Effector memory CD8-positive, alpha-beta T cell (primary cell): ENCODE data around the gene EDEM3.
"Not testable (repeated sequence)": the region's sequence is repeated elsewhere in the genome, so short reads cannot be mapped to it uniquely, and the experiment has no call there.

Experiments
- ATAC-seq: fragments of 150-1000 bp; cut with Tn5 transposase; replicated peaks from 2 replicates; pipeline ENCODE4 v1.10.0; 2021; ENCODE audit warnings: mild to moderate bottlenecking, moderate library complexity
- DNase-seq, 3 experiments: peaks; one replicate each; pipeline ENCODE4 v3.0.0; 2021
- H3K27ac Mint-ChIP-seq, 2 donors: one replicate each; pipeline ENCODE4 v1.8.0; 2022; ENCODE audit warnings: mild to moderate bottlenecking in 2 of 2, mixed read lengths in 2 of 2, moderate library complexity in 2 of 2
- H3K27me3 Mint-ChIP-seq, 2 donors: one replicate each; pipeline ENCODE4 v1.8.0; 2022; ENCODE audit warnings: mixed read lengths in 2 of 2
- H3K36me3 Mint-ChIP-seq: one replicate; pipeline ENCODE4 v1.8.0; 2022; ENCODE audit warnings: mild to moderate bottlenecking, moderate library complexity, mixed read lengths; ENCODE audit not compliant: insufficient read depth
- H3K4me1 Mint-ChIP-seq, 2 donors: one replicate each; pipeline ENCODE4 v1.8.0; 2022; ENCODE audit warnings: low read depth in 2 of 2, mixed read lengths in 2 of 2
- H3K4me3 Mint-ChIP-seq, 2 donors: one replicate each; pipeline ENCODE4 v1.8.0; 2022; ENCODE audit warnings: mild to moderate bottlenecking in 2 of 2, mixed read lengths in 2 of 2, moderate library complexity in 2 of 2
- H3K9me3 Mint-ChIP-seq, 2 donors: one replicate each; pipeline ENCODE4 v1.8.0; 2022; ENCODE audit warnings: mixed read lengths in 2 of 2

EDEM3 gene

GRCh38 chr1:184783723-184784122 is 29.1 kb upstream of the EDEM3 start:
- not testable (repeated sequence) for H3K4me1 Mint-ChIP-seq, ATAC-seq, H3K27me3 Mint-ChIP-seq, DNase-seq, H3K36me3 Mint-ChIP-seq, H3K4me3 Mint-ChIP-seq, H3K27ac Mint-ChIP-seq
- peaks cover 12 to 17% of the 10 kb centered on the region in 2 donors for H3K9me3 Mint-ChIP-seq

DNA sequence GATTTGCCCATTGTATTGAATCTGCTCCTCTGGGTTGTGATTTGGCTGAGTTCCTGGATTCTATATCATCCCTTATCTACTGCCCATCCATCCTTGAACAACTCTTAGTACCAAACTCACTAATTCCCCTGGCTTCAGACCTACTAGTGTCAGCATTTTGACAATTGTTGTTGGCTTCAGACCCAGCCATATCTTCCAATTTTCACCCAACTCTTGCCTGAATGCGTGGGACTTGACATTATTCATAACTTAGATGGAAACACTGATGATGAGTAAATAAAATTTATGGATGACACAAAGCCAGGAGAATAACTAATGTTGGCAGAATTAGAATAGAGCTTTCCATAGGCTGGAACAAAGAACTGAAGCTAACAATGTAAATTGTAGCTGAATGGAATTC is 27.3 kb upstream of the EDEM3 start:
- peaks cover 1 to 3% of the 10 kb centered on the region in 2 donors for H3K4me1 Mint-ChIP-seq
- no peak overlapping the region for H3K4me3 Mint-ChIP-seq
- ATAC-seq (no peak), DNase-seq (no peak)
- no peaks in the 10 kb centered on the region for H3K27me3 Mint-ChIP-seq
- peaks cover 12 to 17% of the 10 kb centered on the region in 2 donors for H3K9me3 Mint-ChIP-seq
- H3K36me3 Mint-ChIP-seq = peaks cover 6% of the 10 kb centered on the region
- no peak overlapping the region for H3K27ac Mint-ChIP-seq

DNA sequence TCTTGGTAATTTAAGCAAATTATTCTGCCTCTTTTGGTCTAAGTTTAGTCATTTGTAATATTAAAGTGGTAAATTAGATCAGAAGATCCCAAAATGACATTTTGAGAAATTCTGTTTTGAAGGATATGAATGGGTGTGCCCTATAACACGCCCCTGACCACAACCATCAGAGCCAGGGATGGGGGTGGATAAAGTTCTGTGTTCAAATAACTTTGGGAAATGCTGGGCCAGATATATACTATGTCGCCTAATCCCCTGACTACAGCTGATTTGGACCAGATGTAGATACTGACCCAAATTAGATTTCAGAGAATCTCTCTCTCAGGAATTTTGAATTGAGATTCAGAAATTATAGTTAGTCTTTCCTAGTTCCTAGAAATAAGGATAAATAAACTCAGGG is 21.2 kb upstream of the EDEM3 start:
- no peak overlapping the region for H3K27ac Mint-ChIP-seq
- H3K4me1 Mint-ChIP-seq = peaks cover 0 to 2% of the 10 kb centered on the region in 2 donors
- no peak overlapping the region for H3K4me3 Mint-ChIP-seq
- H3K36me3 Mint-ChIP-seq = peaks cover 3% of the 10 kb centered on the region
- H3K27me3 Mint-ChIP-seq = no peaks in the 10 kb centered on the region
- no peak for DNase-seq
- ATAC-seq = no peak
- H3K9me3 Mint-ChIP-seq = no peaks in the 10 kb centered on the region

DNA sequence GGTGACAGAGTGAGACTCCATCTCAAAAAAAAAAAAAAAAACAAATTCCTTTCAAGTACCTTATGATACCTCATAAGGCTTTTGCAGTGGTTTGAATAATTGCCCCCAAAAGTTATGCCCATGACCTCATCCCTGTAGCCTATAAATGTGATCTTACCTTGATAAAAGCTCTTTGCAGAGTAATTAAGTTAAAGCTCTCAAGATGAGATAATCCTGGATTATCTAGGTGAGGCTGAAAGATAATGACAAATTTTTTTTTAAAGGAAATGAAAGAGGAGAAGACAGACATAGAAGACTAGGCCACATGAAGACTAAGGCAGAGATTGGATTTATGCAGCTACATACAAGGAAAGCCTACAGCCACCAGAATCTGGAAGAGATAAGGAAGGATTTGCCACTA is 20.7 kb upstream of the EDEM3 start:
- Mint-ChIP-seq H3K36me3 (peaks cover 3% of the 10 kb centered on the region), H3K27me3 (no peaks in the 10 kb centered on the region), H3K4me1 (peaks cover 0 to 2% of the 10 kb centered on the region in 2 donors), H3K27ac (peak overlapping the region in 1 of 2 donors; percentile 10), H3K4me3 (no peak overlapping the region), H3K9me3 (no peaks in the 10 kb centered on the region)
- no peak for DNase-seq
- ATAC-seq = no peak

- ATAC-seq (no peak), DNase-seq (no peak)
- Mint-ChIP-seq H3K4me1 (peaks cover 0 to 2% of the 10 kb centered on the region in 2 donors), H3K36me3 (peaks cover 3% of the 10 kb centered on the region), H3K9me3 (no peaks in the 10 kb centered on the region), H3K27ac (no peak overlapping the region), H3K4me3 (no peak overlapping the region), H3K27me3 (no peaks in the 10 kb centered on the region)
Observed at GRCh38 chr1:184773762-184774320, 19.2 kb upstream of the EDEM3 start.

DNA sequence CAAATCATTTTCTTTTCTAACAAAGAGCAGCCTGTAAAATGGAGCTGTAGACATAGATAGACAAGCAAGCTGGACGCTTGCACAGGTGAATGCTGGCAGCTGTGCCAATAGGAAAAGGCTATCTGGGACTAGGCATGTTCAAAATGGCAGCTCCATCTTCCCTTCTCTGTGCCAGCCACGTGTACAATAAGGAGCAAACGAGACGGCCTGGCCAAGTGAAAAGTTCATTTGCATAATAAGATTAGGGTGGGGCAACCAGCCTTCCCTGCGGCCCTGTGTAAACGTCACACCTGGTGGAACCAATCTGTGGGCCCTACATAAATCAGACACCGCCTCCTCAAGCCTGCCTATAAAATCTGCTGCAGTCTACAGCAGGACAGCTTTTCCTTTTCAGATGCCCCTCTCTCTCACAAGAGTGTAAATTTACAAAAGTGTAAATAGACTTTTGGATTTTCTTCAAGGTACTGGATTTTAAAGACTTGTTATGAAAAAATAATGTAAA is 16.6 kb upstream of the EDEM3 start:
- Mint-ChIP-seq H3K4me1 (peaks cover 0 to 2% of the 10 kb centered on the region in 2 donors), H3K27me3 (no peaks in the 10 kb centered on the region), H3K4me3 (no peak overlapping the region), H3K27ac (no peak overlapping the region), H3K36me3 (peaks cover 3% of the 10 kb centered on the region), H3K9me3 (no peaks in the 10 kb centered on the region)
- no peak for ATAC-seq
- no peak for DNase-seq

DNA sequence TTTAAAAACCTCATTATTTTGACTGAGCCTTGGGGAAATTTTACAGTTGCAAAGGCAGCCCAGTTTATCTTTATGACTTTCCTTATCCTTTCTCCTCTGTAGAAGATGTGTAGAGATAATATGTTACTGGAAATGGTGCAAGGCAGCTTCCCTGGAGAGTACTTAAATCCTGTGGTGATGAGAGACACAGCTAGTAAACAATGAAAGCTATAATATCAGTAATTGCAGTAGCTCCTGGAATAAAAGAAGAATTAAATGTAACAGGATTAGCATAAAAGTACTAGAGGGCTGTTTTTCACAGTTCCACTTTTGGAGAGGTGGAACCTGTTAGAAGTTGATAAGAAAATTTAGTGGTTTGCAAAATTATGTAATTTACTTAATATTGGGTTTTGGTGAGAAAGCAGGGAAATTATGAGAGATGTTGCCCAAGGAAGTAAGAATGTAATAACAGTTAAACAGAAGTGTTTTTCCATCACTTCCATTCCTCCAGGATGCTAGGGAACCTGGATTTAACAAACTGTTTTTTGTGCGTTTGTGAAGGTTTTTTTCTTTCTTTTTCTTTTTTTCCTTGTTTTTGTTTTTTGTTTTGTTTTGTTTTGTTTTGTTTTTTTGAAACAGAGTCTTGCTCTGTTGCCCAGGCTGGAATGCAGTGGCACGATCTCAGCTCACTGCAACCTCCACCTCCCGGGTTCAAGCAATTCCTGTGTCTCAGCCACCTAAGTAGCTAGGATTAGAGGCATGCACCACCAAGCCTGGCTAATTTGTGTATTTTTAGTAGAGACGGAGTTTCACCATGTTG is 15.7 kb upstream of the EDEM3 start:
- Mint-ChIP-seq H3K27me3 (no peaks in the 10 kb centered on the region), H3K36me3 (peaks cover 3% of the 10 kb centered on the region), H3K27ac (no peak overlapping the region), H3K9me3 (no peaks in the 10 kb centered on the region), H3K4me3 (no peak overlapping the region), H3K4me1 (peaks cover 0 to 2% of the 10 kb centered on the region in 2 donors)
- DNase-seq (no peak), ATAC-seq (no peak)

GRCh38 chr1:184769241-184769640 is 14.6 kb upstream of the EDEM3 start:
- Mint-ChIP-seq H3K27me3 (no peaks in the 10 kb centered on the region), H3K9me3 (no peaks in the 10 kb centered on the region), H3K4me3 (no peak overlapping the region), H3K36me3 (peaks cover 3% of the 10 kb centered on the region), H3K4me1 (peaks cover 0 to 2% of the 10 kb centered on the region in 2 donors), H3K27ac (no peak overlapping the region)
- DNase-seq (no peak), ATAC-seq (no peak)

DNA sequence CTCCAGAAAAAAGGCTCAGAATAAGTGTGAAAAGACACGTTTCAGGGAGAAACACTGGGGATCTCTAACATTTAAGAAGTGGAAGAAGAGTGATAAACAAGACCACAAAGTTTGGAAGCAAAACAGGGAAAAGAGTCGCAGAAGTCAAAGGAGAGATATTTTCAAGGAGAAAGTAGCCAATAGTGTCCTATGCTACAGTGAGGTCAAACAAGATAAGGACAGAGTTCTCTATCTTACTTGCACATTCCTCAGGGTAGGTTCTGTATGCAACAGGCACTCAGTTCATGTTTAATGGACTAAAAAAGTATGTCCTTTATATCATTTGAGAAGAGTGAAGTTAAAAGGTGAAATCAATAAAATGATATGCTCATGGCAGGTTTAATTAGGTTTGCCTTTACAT is 13.8 kb upstream of the EDEM3 start:
- Mint-ChIP-seq H3K4me3 (no peak overlapping the region), H3K36me3 (peaks cover 3% of the 10 kb centered on the region), H3K9me3 (no peaks in the 10 kb centered on the region), H3K27ac (no peak overlapping the region), H3K4me1 (no peaks in the 10 kb centered on the region), H3K27me3 (no peaks in the 10 kb centered on the region)
- DNase-seq = no peak
- no peak for ATAC-seq

- no peak overlapping the region for H3K27ac Mint-ChIP-seq
Observed at GRCh38 chr1:184767591-184767990, 12.9 kb upstream of the EDEM3 start.

DNA sequence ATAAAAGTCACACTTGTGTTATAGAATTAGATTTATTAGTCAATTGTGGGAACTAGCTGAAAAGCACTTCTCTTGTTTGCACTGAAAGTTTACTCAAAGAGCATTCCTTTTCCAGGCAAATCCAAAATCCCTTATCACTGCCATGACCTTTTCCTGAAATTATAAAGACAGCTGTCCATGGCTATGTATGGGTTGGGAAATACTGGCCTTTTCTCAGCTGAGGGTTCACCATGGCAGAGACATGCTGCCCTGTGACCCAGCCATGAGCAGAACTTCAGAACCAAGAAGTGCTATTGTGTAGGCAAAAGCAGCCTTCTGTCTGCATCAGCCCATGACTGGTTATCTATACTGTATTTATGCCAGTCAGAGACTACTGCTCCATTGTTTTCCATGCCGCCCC is 9.8 kb upstream of the EDEM3 start:
- Mint-ChIP-seq H3K36me3 (no peaks in the 10 kb centered on the region), H3K27me3 (no peaks in the 10 kb centered on the region), H3K27ac (no peak overlapping the region), H3K9me3 (no peaks in the 10 kb centered on the region), H3K4me3 (no peak overlapping the region), H3K4me1 (no peaks in the 10 kb centered on the region)
- no peak for DNase-seq
- no peak for ATAC-seq

More at GRCh38 chr1:184767591-184767990, 12.9 kb upstream of the EDEM3 start:
- H3K27me3 Mint-ChIP-seq = no peaks in the 10 kb centered on the region
- H3K4me1 Mint-ChIP-seq = no peaks in the 10 kb centered on the region
- no peaks in the 10 kb centered on the region for H3K9me3 Mint-ChIP-seq
- H3K36me3 Mint-ChIP-seq = peaks cover 2% of the 10 kb centered on the region
- DNase-seq (no peak), ATAC-seq (no peak)
- no peak overlapping the region for H3K4me3 Mint-ChIP-seq

GRCh38 chr1:184763520-184763919 is 8.9 kb upstream of the EDEM3 start:
- H3K9me3 Mint-ChIP-seq, H3K27ac Mint-ChIP-seq, H3K36me3 Mint-ChIP-seq, H3K4me3 Mint-ChIP-seq, ATAC-seq, H3K27me3 Mint-ChIP-seq, DNase-seq, H3K4me1 Mint-ChIP-seq: not testable (repeated sequence)

DNA sequence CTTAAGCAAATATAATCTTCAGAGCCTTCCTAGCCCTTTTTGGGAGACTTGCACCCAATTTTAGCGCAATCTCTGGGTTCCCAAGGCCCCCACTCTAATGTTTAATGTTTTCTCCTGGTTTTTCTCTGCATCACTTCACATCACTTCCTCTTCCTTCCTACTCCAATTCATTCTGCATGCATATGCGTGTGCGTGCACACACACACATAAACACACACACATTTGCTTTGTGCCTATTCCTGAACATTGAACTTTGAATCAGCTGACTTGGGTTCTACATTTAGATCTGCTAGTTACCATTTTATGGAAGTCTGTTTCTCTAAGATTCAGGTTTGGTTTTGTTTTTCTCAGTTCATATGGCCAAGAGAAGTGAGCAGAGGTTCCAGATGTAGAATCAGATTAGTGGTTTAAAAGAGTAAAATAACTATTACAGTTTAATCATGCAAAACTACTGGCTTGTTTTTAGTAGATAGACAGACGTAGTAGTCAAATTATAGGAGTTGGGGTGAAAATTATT is 7.4 kb upstream of the EDEM3 start:
- H3K36me3 Mint-ChIP-seq = no peaks in the 10 kb centered on the region
- H3K9me3 Mint-ChIP-seq = no peaks in the 10 kb centered on the region
- no peaks in the 10 kb centered on the region for H3K4me1 Mint-ChIP-seq
- no peak overlapping the region for H3K4me3 Mint-ChIP-seq
- H3K27ac Mint-ChIP-seq = no peak overlapping the region
- DNase-seq = no peak
- ATAC-seq = no peak
- H3K27me3 Mint-ChIP-seq = no peaks in the 10 kb centered on the region

DNA sequence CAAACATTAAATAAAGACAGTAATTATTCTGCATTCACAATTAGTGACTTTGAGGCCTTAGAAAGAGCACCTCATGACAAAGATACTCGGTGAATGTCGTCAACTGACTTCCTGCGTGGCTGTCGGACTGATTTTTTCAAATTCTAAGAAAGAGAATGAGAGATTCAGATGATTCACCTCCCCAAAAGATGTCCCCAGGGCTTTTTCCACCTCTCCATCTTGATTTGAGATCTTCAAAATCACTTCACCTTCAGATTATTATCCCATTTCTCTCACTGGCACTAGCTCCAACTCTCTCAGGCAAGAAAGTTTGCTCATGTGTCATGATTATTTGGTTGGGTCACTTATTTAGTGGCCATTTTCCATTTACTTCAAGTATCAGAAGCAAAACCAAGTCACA is 5.0 kb upstream of the EDEM3 start:
- no peak for ATAC-seq
- H3K4me1 Mint-ChIP-seq = peaks cover 4 to 14% of the 10 kb centered on the region in 2 donors
- no peaks in the 10 kb centered on the region for H3K27me3 Mint-ChIP-seq
- peaks cover 8% of the 10 kb centered on the region for H3K36me3 Mint-ChIP-seq
- DNase-seq = no peak
- H3K27ac Mint-ChIP-seq = no peak overlapping the region
- H3K9me3 Mint-ChIP-seq = no peaks in the 10 kb centered on the region
- H3K4me3 Mint-ChIP-seq = no peak overlapping the region
